SK-N-SH (cell line): Measurements from ENCODE around the gene MIXL1.

Experiments used
- CTCF ChIP-seq: fragments of 200-600 bp; sonication (generic); IDR thresholded peaks from 2 replicates; pipeline ENCODE4 v1.6.1; 2017; ENCODE audit warnings: antibody characterized with exemption, mild to moderate bottlenecking, moderate library complexity
- ELF1 ChIP-seq: IDR thresholded peaks from 2 replicates; pipeline ENCODE4 v1.4.0; 2012
- EP300 ChIP-seq, 2 experiments: IDR thresholded peaks; 2 replicates each; pipeline versions ENCODE4 v1.4.0 to v1.6.1; 2012; ENCODE audit warnings: borderline replicate concordance in 1 of 2, low read depth in 1 of 2, low read length in 1 of 2
- GABPA ChIP-seq: IDR thresholded peaks from 2 replicates; pipeline ENCODE4 v1.4.0; 2012; ENCODE audit warnings: low read depth, mild to moderate bottlenecking
- JUND ChIP-seq: IDR thresholded peaks from 2 replicates; pipeline ENCODE4 v1.4.0; 2012
- USF1 ChIP-seq: IDR thresholded peaks from 2 replicates; pipeline ENCODE4 v1.4.0; 2012; ENCODE audit warnings: low read depth, borderline replicate concordance

- TF ChIP-seq CTCF (no peak), JUND (no peak), EP300 (IDR thresholded peaks at IDR 0.05; ENCODE audit: borderline replicate concordance in 1 of 2, low read depth in 1 of 2, low read length in 1 of 2) (no peak), USF1 (no peak), GABPA (no peak), ELF1 (no peak)
These were observed 36.1 kb upstream of the MIXL1 start for GRCh38 chr1:226187380-226187779.
